Activated B cell treated with CpG ODN at 0.5 μM for 24 hours (primary cell): ENCODE measurements around the gene ZNF816. TPM values are rescaled to one million over a fixed set of nuclear protein-coding genes. Genes with fewer than 3 reads are reported as not detected.

Experiments used
- ATAC-seq: fragments of 200-7000 bp; cut with Tn5 transposase; one replicate; pipeline ENCODE4 v1.10.0; 2021; ENCODE audit warnings: low read depth, mild to moderate bottlenecking, moderate library complexity
- CTCF ChIA-PET: fragments of 350-600 bp; sonication (Branson Sonifier 250); formaldehyde crosslinking; loops from one replicate; lab custom pipeline; 2021; ENCODE audit warnings: antibody characterized with exemption; lab: Charles Lee
- POLR2A ChIA-PET: fragments of 350-600 bp; sonication (Branson Sonifier 250); formaldehyde crosslinking; loops from one replicate; lab custom pipeline; 2021; ENCODE audit warnings: antibody characterized with exemption; lab: Charles Lee
- DNase-seq: peaks from one replicate; pipeline ENCODE4 v3.0.0; 2022
- H3K27ac Mint-ChIP-seq: one replicate; pipeline ENCODE4 v1.8.0; 2020; ENCODE audit warnings: mixed read lengths
- H3K27me3 Mint-ChIP-seq: one replicate; pipeline ENCODE4 v1.8.0; 2021; ENCODE audit warnings: mixed read lengths
- H3K36me3 Mint-ChIP-seq: one replicate; pipeline ENCODE4 v1.8.0; 2021; ENCODE audit warnings: low read depth, mixed read lengths
- H3K4me1 Mint-ChIP-seq: one replicate; pipeline ENCODE4 v1.8.0; 2021; ENCODE audit warnings: mixed read lengths
- H3K4me3 Mint-ChIP-seq: one replicate; pipeline ENCODE4 v1.8.0; 2020; ENCODE audit warnings: mild to moderate bottlenecking, mixed read lengths
- H3K9me3 Mint-ChIP-seq: one replicate; pipeline ENCODE4 v1.8.0; 2020; ENCODE audit warnings: mixed read lengths
- CTCF ChIP-seq: fragments of 200-600 bp; IDR thresholded peaks from one replicate; pipeline ENCODE4 v1.8.0; 2022; ENCODE audit warnings: antibody characterized with exemption, mild to moderate bottlenecking
- intact Hi-C: fragments of 100-400 bp; cut with micrococcal nuclease; formaldehyde crosslinking; loops from one replicate; pipeline ENCODE4 v1.15.1; 2024
- total RNA-seq: library from RNA; stranded (reverse); gene quantifications from 2 replicates; pipeline ENCODE4 v1.2.3, GENCODE V29; 2022

Gene ZNF816
- total RNA-seq, 1 donor from 2014 or later = 18.0 TPM

- H3K27ac Mint-ChIP-seq = no peak overlapping the region
- peak overlapping the region; percentile 11 for H3K4me3 Mint-ChIP-seq
- no peak for TF ChIP-seq CTCF
- DNase-seq = no peak
- ChIA-PET CTCF (no interaction called here), POLR2A (interaction anchor here (0.7 kb wide), 1 partner anchor 224 kb away, joined by 3 read pairs; no protein-coding TSS in a partner anchor)
- ATAC-seq = peak; percentile 14
- no peaks in the 10 kb centered on the region for H3K27me3 Mint-ChIP-seq
- H3K4me1 Mint-ChIP-seq = no peaks in the 10 kb centered on the region
- no peaks in the 10 kb centered on the region for H3K36me3 Mint-ChIP-seq
- intact Hi-C loops = no loop called here
- peaks cover 4% of the 10 kb centered on the region for H3K9me3 Mint-ChIP-seq
Measured at GRCh38 chr19:53007200-53007599, 44.5 kb upstream of the ZNF816 start.

GRCh38 chr19:53004242-53004641 lies 41.6 kb upstream of the ZNF816 start:
- no peak for TF ChIP-seq CTCF
- Mint-ChIP-seq H3K9me3 (peaks cover 4% of the 10 kb centered on the region), H3K4me3 (no peak overlapping the region), H3K27ac (no peak overlapping the region), H3K4me1 (no peaks in the 10 kb centered on the region), H3K27me3 (no peaks in the 10 kb centered on the region), H3K36me3 (no peaks in the 10 kb centered on the region)
- CTCF ChIA-PET = no interaction called here
- POLR2A ChIA-PET = no interaction called here
- DNase-seq (no peak), ATAC-seq (no peak)
- intact Hi-C loops = no loop called here

GRCh38 chr19:53002479-53002878 lies 39.8 kb upstream of the ZNF816 start:
- Mint-ChIP-seq H3K4me3 (no peak overlapping the region), H3K9me3 (peaks cover 7% of the 10 kb centered on the region), H3K27ac (no peak overlapping the region), H3K36me3 (no peaks in the 10 kb centered on the region), H3K4me1 (no peaks in the 10 kb centered on the region), H3K27me3 (peaks cover 2% of the 10 kb centered on the region)
- intact Hi-C loops = no loop called here
- CTCF ChIA-PET = no interaction called here
- no peak for TF ChIP-seq CTCF
- POLR2A ChIA-PET = no interaction called here
- ATAC-seq (no peak), DNase-seq (no peak)

GRCh38 chr19:52997975-52998374 lies 35.3 kb upstream of the ZNF816 start:
- POLR2A ChIA-PET = no interaction called here
- Mint-ChIP-seq H3K36me3 (no peaks in the 10 kb centered on the region), H3K4me3 (no peak overlapping the region), H3K4me1 (peaks cover 7% of the 10 kb centered on the region), H3K27me3 (peaks cover 2% of the 10 kb centered on the region), H3K9me3 (peaks cover 6% of the 10 kb centered on the region), H3K27ac (no peak overlapping the region)
- CTCF ChIA-PET = no interaction called here
- DNase-seq (no peak), ATAC-seq (no peak)
- intact Hi-C loops = no loop called here
- no peak for TF ChIP-seq CTCF

- H3K4me1 Mint-ChIP-seq = peaks cover 11% of the 10 kb centered on the region
- H3K36me3 Mint-ChIP-seq = no peaks in the 10 kb centered on the region
- DNase-seq (no peak), ATAC-seq (no peak)
- CTCF ChIA-PET = no interaction called here
- H3K4me3 Mint-ChIP-seq = no peak overlapping the region
- H3K27me3 Mint-ChIP-seq = peaks cover 7% of the 10 kb centered on the region
- no peak for TF ChIP-seq CTCF
- intact Hi-C loops = no loop called here
- H3K27ac Mint-ChIP-seq = no peak overlapping the region
- POLR2A ChIA-PET = no interaction called here
- H3K9me3 Mint-ChIP-seq = peaks cover 11% of the 10 kb centered on the region
Measured at GRCh38 chr19:52995711-52996110, 33.0 kb upstream of the ZNF816 start.
